ENCODE data around the gene SLC1A7.

Gene SLC1A7

GRCh38 chr1:53073287-53073686, 69.2 kb downstream of the SLC1A7 start:
- Histone ChIP-seq H3K4me2 (ENCODE audit: low read depth, low read length, poor library complexity, severe bottlenecking) (no peak overlapping the region), H3K27ac (ENCODE audit: low read depth, low read length) (no peak overlapping the region), H3K79me2 (ENCODE audit: insufficient read depth, low read length) (no peaks in the 10 kb centered on the region), H3K9me2 (replicated peaks; ENCODE audit: insufficient read depth, low read length) (no peaks in the 10 kb centered on the region), H3K27me3 (ENCODE audit: low read length) (no peaks in the 10 kb centered on the region), H3F3A (ENCODE audit: insufficient read depth) (no peaks in the 10 kb centered on the region), H3K9me3 (ENCODE audit: insufficient read depth, low read length) (no peaks in the 10 kb centered on the region), H3K4me3 (ENCODE audit: insufficient read depth, low read length, poor library complexity, severe bottlenecking) (no peak overlapping the region), H3K9ac (ENCODE audit: low read length) (no peak overlapping the region), H3K36me3 (ENCODE audit: low read length) (no peaks in the 10 kb centered on the region), H2AFZ (ENCODE audit: low read depth, low read length, severe bottlenecking) (no peak overlapping the region), H4K20me1 (ENCODE audit: low read depth, low read length) (no peaks in the 10 kb centered on the region)
- no peak for TF ChIP-seq EZH2phosphoT487 (conservative IDR thresholded peaks at IDR 0.05; ENCODE audit: low read length)
- TF ChIP-seq CTCF (IDR thresholded peaks at IDR 0.05; ENCODE audit: insufficient read depth, low read length, poor library complexity, severe bottlenecking) = no peak

DNA sequence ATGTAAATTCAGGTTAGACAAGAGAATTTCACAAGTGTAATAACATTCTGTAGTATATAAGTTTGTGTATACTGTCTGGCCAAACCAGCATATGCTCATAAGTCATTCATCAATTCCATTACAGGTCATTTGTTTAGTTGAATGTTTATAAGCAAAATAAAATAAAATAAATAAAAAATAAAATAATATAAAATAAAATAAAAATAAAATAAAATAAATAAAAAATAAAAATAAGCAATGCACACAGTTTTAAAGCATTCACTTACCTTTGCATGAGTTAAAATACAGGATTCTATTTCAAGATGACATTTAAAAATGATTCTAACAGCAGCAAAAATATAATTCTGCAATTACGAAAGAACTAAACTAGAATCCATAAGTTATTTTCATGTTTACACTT, 70.5 kb downstream of the SLC1A7 start:
- Histone ChIP-seq H3K9ac (ENCODE audit: low read length) (no peak overlapping the region), H3K9me3 (ENCODE audit: insufficient read depth, low read length) (no peaks in the 10 kb centered on the region), H3K4me3 (ENCODE audit: insufficient read depth, low read length, poor library complexity, severe bottlenecking) (no peak overlapping the region), H2AFZ (ENCODE audit: low read depth, low read length, severe bottlenecking) (no peak overlapping the region), H3K9me2 (replicated peaks; ENCODE audit: insufficient read depth, low read length) (no peaks in the 10 kb centered on the region), H3K4me2 (ENCODE audit: low read depth, low read length, poor library complexity, severe bottlenecking) (no peak overlapping the region), H3K79me2 (ENCODE audit: insufficient read depth, low read length) (no peaks in the 10 kb centered on the region), H4K20me1 (ENCODE audit: low read depth, low read length) (no peaks in the 10 kb centered on the region), H3F3A (ENCODE audit: insufficient read depth) (no peaks in the 10 kb centered on the region), H3K27ac (ENCODE audit: low read depth, low read length) (no peak overlapping the region), H3K27me3 (ENCODE audit: low read length) (no peaks in the 10 kb centered on the region), H3K36me3 (ENCODE audit: low read length) (no peaks in the 10 kb centered on the region)
- TF ChIP-seq EZH2phosphoT487 (conservative IDR thresholded peaks at IDR 0.05; ENCODE audit: low read length) (no peak), CTCF (IDR thresholded peaks at IDR 0.05; ENCODE audit: insufficient read depth, low read length, poor library complexity, severe bottlenecking) (no peak)

GRCh38 chr1:53071167-53071865, 71.1 kb downstream of the SLC1A7 start:
- H3F3A ChIP-seq (ENCODE audit: insufficient read depth) = no peaks in the 10 kb centered on the region
- no peak overlapping the region for H2AFZ ChIP-seq (ENCODE audit: low read depth, low read length, severe bottlenecking)
- H3K79me2 ChIP-seq (ENCODE audit: insufficient read depth, low read length) = no peaks in the 10 kb centered on the region
- H3K27me3 ChIP-seq (ENCODE audit: low read length) = no peaks in the 10 kb centered on the region
- H3K4me2 ChIP-seq (ENCODE audit: low read depth, low read length, poor library complexity, severe bottlenecking) = no peak overlapping the region
- H3K27ac ChIP-seq (ENCODE audit: low read depth, low read length) = no peak overlapping the region
- H4K20me1 ChIP-seq (ENCODE audit: low read depth, low read length) = no peaks in the 10 kb centered on the region
- no peaks in the 10 kb centered on the region for H3K9me3 ChIP-seq (ENCODE audit: insufficient read depth, low read length)
- no peaks in the 10 kb centered on the region for H3K36me3 ChIP-seq (ENCODE audit: low read length)
- H3K9me2 ChIP-seq (replicated peaks; ENCODE audit: insufficient read depth, low read length) = no peaks in the 10 kb centered on the region
- H3K4me3 ChIP-seq (ENCODE audit: insufficient read depth, low read length, poor library complexity, severe bottlenecking) = no peak overlapping the region
- no peak for TF ChIP-seq CTCF (IDR thresholded peaks at IDR 0.05; ENCODE audit: insufficient read depth, low read length, poor library complexity, severe bottlenecking)
- TF ChIP-seq EZH2phosphoT487 (conservative IDR thresholded peaks at IDR 0.05; ENCODE audit: low read length) = no peak
- H3K9ac ChIP-seq (ENCODE audit: low read length) = no peak overlapping the region
